Activated CD8-positive, alpha-beta memory T cell treated with anti-CD3 and anti-CD28 coated beads, Interleukin-2, amount 10 ng/mL, durations not matched to agents 7 days and 5 days (primary cell): ENCODE measurements around the gene PPIP5K2. TPM values are rescaled to one million over a fixed set of nuclear protein-coding genes. Genes with fewer than 3 reads are reported as not detected.
"Not testable (repeated sequence)": the region's sequence is repeated elsewhere in the genome, so short reads cannot be mapped to it uniquely, and the experiment has no call there.

Source experiments
- ATAC-seq: fragments of 150-1000 bp; cut with Tn5 transposase; one replicate; pipeline ENCODE4 v1.10.0; 2021; ENCODE audit warnings: moderate library complexity
- CTCF ChIA-PET: fragments of 350-600 bp; sonication (Branson Sonifier 250); formaldehyde crosslinking; loops from one replicate; lab custom pipeline; 2021; ENCODE audit warnings: antibody characterized with exemption; lab: Charles Lee
- DNase-seq: peaks from one replicate; pipeline ENCODE4 v3.0.0-alpha.2; 2020
- H3K27ac Mint-ChIP-seq: one replicate; pipeline ENCODE4 v1.8.0; 2021; ENCODE audit warnings: mild to moderate bottlenecking, mixed read lengths
- H3K27me3 Mint-ChIP-seq: one replicate; pipeline ENCODE4 v1.8.0; 2021; ENCODE audit warnings: mixed read lengths
- H3K36me3 Mint-ChIP-seq: one replicate; pipeline ENCODE4 v1.8.0; 2021; ENCODE audit warnings: mild to moderate bottlenecking, mixed read lengths
- H3K4me1 Mint-ChIP-seq: one replicate; pipeline ENCODE4 v1.8.0; 2021; ENCODE audit warnings: mixed read lengths
- H3K4me3 Mint-ChIP-seq: one replicate; pipeline ENCODE4 v1.8.0; 2021; ENCODE audit warnings: mild to moderate bottlenecking, moderate library complexity, mixed read lengths
- H3K9me3 Mint-ChIP-seq: one replicate; pipeline ENCODE4 v1.8.0; 2022; ENCODE audit warnings: low read depth, mixed read lengths
- total RNA-seq, 2 experiments: library from RNA; stranded (reverse); gene quantifications; one replicate each; pipeline ENCODE4 v1.2.3, GENCODE V29; 2021

Gene PPIP5K2
- total RNA-seq, 2 experiments from 2014 or later: 61.4 to 62.6 TPM

- Mint-ChIP-seq H3K36me3 (peaks cover 8% of the 10 kb centered on the region), H3K4me1 (peaks cover 6% of the 10 kb centered on the region), H3K27ac (no peak overlapping the region), H3K4me3 (no peak overlapping the region), H3K27me3 (no peaks in the 10 kb centered on the region), H3K9me3 (no peaks in the 10 kb centered on the region)
- DNase-seq (no peak), ATAC-seq (no peak)
- CTCF ChIA-PET: interaction anchor here (1.3 kb wide), 1 partner anchor 40 kb away, joined by 4 read pairs; the partner anchor contains the start of gene MACIR
Observed at GRCh38 chr5:103218164-103218563, 98.1 kb downstream of the PPIP5K2 start.

- H3K36me3 Mint-ChIP-seq, DNase-seq, H3K27me3 Mint-ChIP-seq, H3K27ac Mint-ChIP-seq, H3K4me1 Mint-ChIP-seq, H3K9me3 Mint-ChIP-seq, CTCF ChIA-PET, ATAC-seq, H3K4me3 Mint-ChIP-seq: not testable (repeated sequence)
Observed at GRCh38 chr5:103219074-103219473, 99.0 kb downstream of the PPIP5K2 start.

- ATAC-seq: no peak
- Mint-ChIP-seq H3K9me3 (no peaks in the 10 kb centered on the region), H3K36me3 (peaks cover 8% of the 10 kb centered on the region), H3K4me1 (peaks cover 7% of the 10 kb centered on the region), H3K27ac (no peak overlapping the region), H3K4me3 (no peak overlapping the region), H3K27me3 (peaks cover 32% of the 10 kb centered on the region)
- CTCF ChIA-PET: interaction anchor here (1.0 to 3.4 kb wide), 9 partner anchors 10 to 542 kb away, joined by 3 to 17 read pairs (median 4); partner anchors contain the start of gene MACIR
- no peak for DNase-seq
Observed at GRCh38 chr5:103223031-103223955, 103.2 kb downstream of the PPIP5K2 start.

- CTCF ChIA-PET: interaction anchor here (0.6 to 3.4 kb wide), 28 partner anchors 9 to 686 kb away, joined by 3 to 17 read pairs (median 4); partner anchors contain the start of gene MACIR
Observed at GRCh38 chr5:103224118-103224893, 104.2 kb downstream of the PPIP5K2 start.

GRCh38 chr5:103224894-103225246, 104.8 kb downstream of the PPIP5K2 start:
- H3K36me3 Mint-ChIP-seq: peaks cover 1% of the 10 kb centered on the region
- no peak overlapping the region for H3K27ac Mint-ChIP-seq
- no peaks in the 10 kb centered on the region for H3K9me3 Mint-ChIP-seq
- CTCF ChIA-PET: interaction anchor here (0.6 to 3.4 kb wide), 25 partner anchors 8 to 686 kb away, joined by 3 to 17 read pairs (median 4); partner anchors contain the start of gene MACIR
- no peak for DNase-seq
- peaks cover 44% of the 10 kb centered on the region for H3K27me3 Mint-ChIP-seq
- no peak for ATAC-seq
- H3K4me1 Mint-ChIP-seq: peaks cover 9% of the 10 kb centered on the region
- H3K4me3 Mint-ChIP-seq: no peak overlapping the region

More at GRCh38 chr5:103224118-103224893, 104.2 kb downstream of the PPIP5K2 start:
- no peak overlapping the region for H3K4me3 Mint-ChIP-seq
- peaks cover 5% of the 10 kb centered on the region for H3K36me3 Mint-ChIP-seq
- H3K27me3 Mint-ChIP-seq: peaks cover 41% of the 10 kb centered on the region
- peak; percentile 97 for ATAC-seq
- peaks cover 9% of the 10 kb centered on the region for H3K4me1 Mint-ChIP-seq
- no peaks in the 10 kb centered on the region for H3K9me3 Mint-ChIP-seq
- DNase-seq: peak; percentile 73
- no peak overlapping the region for H3K27ac Mint-ChIP-seq

- no peak overlapping the region for H3K4me3 Mint-ChIP-seq
- peaks cover 52% of the 10 kb centered on the region for H3K27me3 Mint-ChIP-seq
- H3K4me1 Mint-ChIP-seq: peaks cover 9% of the 10 kb centered on the region
- H3K27ac Mint-ChIP-seq: no peak overlapping the region
- no peaks in the 10 kb centered on the region for H3K36me3 Mint-ChIP-seq
- H3K9me3 Mint-ChIP-seq: no peaks in the 10 kb centered on the region
- DNase-seq (no peak), ATAC-seq (no peak)
- CTCF ChIA-PET: interaction anchor here (0.8 kb wide), 1 partner anchor 247 kb away, joined by 3 read pairs; no protein-coding TSS in a partner anchor
Observed at GRCh38 chr5:103228061-103228460, 108.0 kb downstream of the PPIP5K2 start.

GRCh38 chr5:103228588-103228987, 108.5 kb downstream of the PPIP5K2 start:
- DNase-seq: no peak
- Mint-ChIP-seq H3K36me3 (no peaks in the 10 kb centered on the region), H3K27me3 (peaks cover 52% of the 10 kb centered on the region), H3K27ac (no peak overlapping the region), H3K4me3 (no peak overlapping the region), H3K9me3 (no peaks in the 10 kb centered on the region), H3K4me1 (peaks cover 9% of the 10 kb centered on the region)
- no peak for ATAC-seq
- CTCF ChIA-PET: interaction anchor here (0.8 kb wide), 1 partner anchor 247 kb away, joined by 3 read pairs; no protein-coding TSS in a partner anchor

GRCh38 chr5:103232393-103232999, 112.4 kb downstream of the PPIP5K2 start:
- no peak for DNase-seq
- CTCF ChIA-PET: interaction anchor here (1.0 to 2.9 kb wide), 6 partner anchors 8 to 243 kb away, joined by 3 to 28 read pairs (median 6); no protein-coding TSS in a partner anchor
- H3K9me3 Mint-ChIP-seq: no peaks in the 10 kb centered on the region
- peak; percentile 73 for ATAC-seq
- H3K4me3 Mint-ChIP-seq: no peak overlapping the region
- H3K27ac Mint-ChIP-seq: no peak overlapping the region
- H3K27me3 Mint-ChIP-seq: peaks cover 28% of the 10 kb centered on the region
- H3K36me3 Mint-ChIP-seq: no peaks in the 10 kb centered on the region
- H3K4me1 Mint-ChIP-seq: peaks cover 7% of the 10 kb centered on the region

- H3K27ac Mint-ChIP-seq: no peak overlapping the region
- H3K36me3 Mint-ChIP-seq: no peaks in the 10 kb centered on the region
- no peaks in the 10 kb centered on the region for H3K4me1 Mint-ChIP-seq
- ATAC-seq (no peak), DNase-seq (no peak)
- H3K9me3 Mint-ChIP-seq: no peaks in the 10 kb centered on the region
- CTCF ChIA-PET: interaction anchor here (1.9 kb wide), 1 partner anchor 10 kb away, joined by 6 read pairs; no protein-coding TSS in a partner anchor
- no peak overlapping the region for H3K4me3 Mint-ChIP-seq
- peaks cover 28% of the 10 kb centered on the region for H3K27me3 Mint-ChIP-seq
Observed at GRCh38 chr5:103234239-103234975, 114.3 kb downstream of the PPIP5K2 start.

GRCh38 chr5:103235891-103236290, 115.8 kb downstream of the PPIP5K2 start:
- ATAC-seq (no peak), DNase-seq (no peak)
- Mint-ChIP-seq H3K27ac (no peak overlapping the region), H3K9me3 (peaks cover 2% of the 10 kb centered on the region), H3K4me1 (no peaks in the 10 kb centered on the region), H3K4me3 (no peak overlapping the region), H3K36me3 (no peaks in the 10 kb centered on the region), H3K27me3 (peaks cover 25% of the 10 kb centered on the region)
- CTCF ChIA-PET: no interaction called here

GRCh38 chr5:103237778-103238177, 117.7 kb downstream of the PPIP5K2 start:
- Mint-ChIP-seq H3K9me3 (peaks cover 2% of the 10 kb centered on the region), H3K27ac (no peak overlapping the region), H3K36me3 (no peaks in the 10 kb centered on the region), H3K4me1 (no peaks in the 10 kb centered on the region), H3K4me3 (no peak overlapping the region), H3K27me3 (peaks cover 32% of the 10 kb centered on the region)
- no peak for DNase-seq
- CTCF ChIA-PET: no interaction called here
- ATAC-seq: no peak

- ATAC-seq (no peak), DNase-seq (no peak)
- Mint-ChIP-seq H3K27ac (no peak overlapping the region), H3K4me3 (no peak overlapping the region), H3K36me3 (no peaks in the 10 kb centered on the region), H3K4me1 (peaks cover 11% of the 10 kb centered on the region), H3K9me3 (peaks cover 2% of the 10 kb centered on the region), H3K27me3 (peaks cover 73% of the 10 kb centered on the region)
- CTCF ChIA-PET: no interaction called here
Observed at GRCh38 chr5:103243665-103244064, 123.6 kb downstream of the PPIP5K2 start.
